HuH-7.5 (cell line): Measurements from ENCODE around the gene HSPA1B.
A peak's percentile ranks its signal among the peaks of the same experiment; 100 is the strongest.
"Not testable (repeated sequence)": the region's sequence is repeated elsewhere in the genome, so short reads cannot be mapped to it uniquely, and the experiment has no call there.

Experiments used
- DNase-seq: peaks from one replicate; pipeline ENCODE4 v3.0.0; 2011; ENCODE audit warnings: low spot score

HSPA1B gene

DNA sequence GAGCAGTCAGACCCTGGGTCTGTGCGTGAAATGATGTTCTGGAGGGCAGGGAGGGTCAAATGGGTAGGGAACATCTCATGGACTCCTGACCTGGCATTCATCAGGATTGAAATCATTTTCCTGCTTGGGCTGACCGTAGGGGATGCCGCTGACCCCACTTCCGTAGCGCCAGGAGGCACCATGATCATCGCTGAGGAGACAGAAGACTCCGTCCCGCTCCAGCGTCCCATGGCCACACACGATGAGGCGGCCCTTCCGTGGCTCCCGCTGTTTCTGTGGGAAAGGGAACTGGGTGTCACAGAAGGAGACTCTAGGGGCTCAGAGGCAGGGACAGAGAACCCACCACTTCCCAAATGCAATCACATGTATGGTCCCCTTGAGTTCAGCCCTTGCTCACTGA, 32.8 kb downstream of the HSPA1B start:
- DNase-seq: no peak

DNA sequence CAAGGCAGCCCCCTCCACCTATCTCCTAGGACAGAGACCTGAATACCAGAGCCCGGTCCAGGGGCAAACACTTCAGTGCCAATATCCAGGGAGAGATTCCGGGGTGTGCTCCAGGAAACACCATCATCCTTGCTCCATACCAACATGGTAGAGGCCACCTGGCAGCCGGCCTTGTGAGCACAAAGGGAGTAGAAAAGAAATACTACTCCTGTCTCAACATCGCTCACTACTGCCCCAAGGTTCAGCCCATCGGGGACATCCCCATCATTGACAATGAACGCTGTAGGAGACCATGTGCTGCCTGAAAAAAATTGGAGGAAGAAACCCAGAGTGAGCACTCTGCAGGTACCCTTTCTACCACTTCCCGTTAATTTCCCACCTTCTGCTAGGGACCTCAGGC, 33.6 kb downstream of the HSPA1B start:
- DNase-seq: no peak

DNA sequence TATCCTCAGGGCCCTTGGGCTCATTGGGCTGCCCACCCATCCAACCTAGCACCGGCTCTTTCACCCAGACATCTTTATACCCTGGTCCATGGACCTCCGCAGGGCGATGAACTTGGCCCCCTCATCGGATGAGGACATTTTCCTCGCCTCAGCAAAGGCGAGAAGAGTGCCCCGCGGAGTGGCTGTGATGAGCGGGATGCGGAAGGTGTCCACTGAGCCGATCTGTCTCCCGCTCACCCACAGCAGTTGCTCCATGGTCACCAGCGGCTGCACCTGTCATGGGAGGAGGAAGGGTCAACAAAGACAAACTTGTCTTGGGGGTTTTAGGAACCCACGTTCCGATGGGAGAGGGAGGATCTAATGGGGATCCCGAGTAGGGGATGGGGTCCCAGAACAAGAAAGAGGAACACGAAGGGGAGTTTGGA, 34.4 kb downstream of the HSPA1B start:
- no peak for DNase-seq

DNA sequence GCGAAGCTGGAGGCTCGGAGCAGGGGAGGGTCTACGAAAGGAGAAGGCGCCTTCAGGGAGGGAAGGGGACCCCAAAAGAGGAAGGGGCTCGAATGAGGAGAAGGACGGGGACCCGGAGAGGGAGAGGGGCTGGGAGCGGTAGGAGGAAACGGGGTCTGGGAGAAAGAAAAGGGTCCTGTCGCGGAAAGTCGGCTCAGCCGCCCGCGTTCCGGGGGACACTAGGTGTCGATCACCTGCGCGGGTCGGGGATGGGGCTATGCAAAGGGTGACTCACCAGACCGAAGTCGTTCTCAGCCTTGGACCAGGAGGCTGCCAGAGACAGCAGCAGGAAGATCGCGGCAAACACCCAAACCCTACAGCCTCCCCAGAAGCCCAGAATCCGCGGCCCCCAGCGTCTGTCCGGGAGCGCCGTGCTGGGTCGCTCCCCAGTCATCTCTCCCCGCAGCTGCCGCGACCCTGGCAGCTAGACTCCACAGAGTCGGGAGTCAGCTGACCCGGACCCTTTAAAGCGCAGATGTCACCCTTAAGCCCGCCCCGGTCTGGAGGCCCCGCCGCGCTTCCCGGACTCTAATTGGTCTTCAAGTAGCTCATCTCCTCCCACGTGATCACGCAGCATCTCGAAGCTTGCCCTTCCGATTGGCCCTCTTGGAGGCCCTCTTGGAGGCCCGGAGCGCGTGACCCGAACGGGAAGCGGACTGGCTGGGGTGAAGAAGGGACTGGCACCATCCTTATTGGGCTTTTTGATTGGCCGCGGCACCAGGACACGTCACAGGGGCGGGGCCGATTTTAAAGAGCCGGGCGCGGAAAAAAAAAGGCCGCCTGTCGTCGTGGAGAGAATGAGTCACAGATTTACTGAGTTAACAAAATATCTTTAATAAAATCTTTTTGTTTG, 35.1 kb downstream of the HSPA1B start, which contains the start of gene NEU1:
TSS of gene NEU1 (minus strand) at position 478 of the 892 bp plus-strand sequence. CDS start at position 433, 45 bp downstream.
- DNase-seq: peak; percentile 98

DNA sequence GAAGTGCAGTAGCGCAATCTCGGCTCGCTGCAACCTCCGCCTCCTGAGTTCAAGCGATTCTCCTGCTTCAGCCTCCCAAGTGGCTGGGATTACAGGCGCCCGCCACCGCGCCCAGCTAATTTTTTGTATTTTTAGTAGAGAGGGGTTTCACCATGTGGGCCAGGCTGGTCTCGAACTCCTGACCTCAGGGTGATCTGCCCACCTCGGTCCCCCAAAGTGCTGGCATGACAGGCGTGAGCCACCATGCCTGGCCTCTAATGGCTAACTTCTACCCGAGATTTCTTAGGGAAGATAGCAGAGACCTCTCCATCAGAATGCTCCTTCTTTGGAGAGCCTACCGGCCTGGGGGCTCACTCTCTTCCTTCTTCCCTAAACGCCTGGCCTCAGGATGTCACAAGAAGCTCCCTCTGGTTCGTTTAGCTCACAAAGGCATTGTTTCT, 36.6 kb downstream of the HSPA1B start:
- DNase-seq: not testable (repeated sequence)

DNA sequence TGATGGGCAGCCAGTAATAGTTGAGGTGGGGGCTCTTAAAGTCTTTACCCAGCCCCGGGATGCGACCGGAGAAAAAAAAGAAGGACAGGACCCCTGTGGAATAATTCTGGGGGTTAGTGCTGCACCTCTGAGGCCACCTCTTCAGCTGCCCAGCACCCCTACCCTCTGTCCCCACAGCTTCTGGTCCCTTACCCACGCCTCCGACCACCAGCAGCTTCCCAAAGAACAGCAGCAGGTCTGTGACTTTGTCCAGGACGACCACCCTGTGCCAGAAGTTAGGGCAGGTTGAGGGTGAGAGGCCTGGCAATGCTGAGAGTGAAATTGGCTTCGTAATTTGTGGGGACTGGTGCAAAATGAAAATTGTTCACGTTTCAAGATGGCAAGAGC, 37.3 kb downstream of the HSPA1B start:
- DNase-seq: no peak

DNA sequence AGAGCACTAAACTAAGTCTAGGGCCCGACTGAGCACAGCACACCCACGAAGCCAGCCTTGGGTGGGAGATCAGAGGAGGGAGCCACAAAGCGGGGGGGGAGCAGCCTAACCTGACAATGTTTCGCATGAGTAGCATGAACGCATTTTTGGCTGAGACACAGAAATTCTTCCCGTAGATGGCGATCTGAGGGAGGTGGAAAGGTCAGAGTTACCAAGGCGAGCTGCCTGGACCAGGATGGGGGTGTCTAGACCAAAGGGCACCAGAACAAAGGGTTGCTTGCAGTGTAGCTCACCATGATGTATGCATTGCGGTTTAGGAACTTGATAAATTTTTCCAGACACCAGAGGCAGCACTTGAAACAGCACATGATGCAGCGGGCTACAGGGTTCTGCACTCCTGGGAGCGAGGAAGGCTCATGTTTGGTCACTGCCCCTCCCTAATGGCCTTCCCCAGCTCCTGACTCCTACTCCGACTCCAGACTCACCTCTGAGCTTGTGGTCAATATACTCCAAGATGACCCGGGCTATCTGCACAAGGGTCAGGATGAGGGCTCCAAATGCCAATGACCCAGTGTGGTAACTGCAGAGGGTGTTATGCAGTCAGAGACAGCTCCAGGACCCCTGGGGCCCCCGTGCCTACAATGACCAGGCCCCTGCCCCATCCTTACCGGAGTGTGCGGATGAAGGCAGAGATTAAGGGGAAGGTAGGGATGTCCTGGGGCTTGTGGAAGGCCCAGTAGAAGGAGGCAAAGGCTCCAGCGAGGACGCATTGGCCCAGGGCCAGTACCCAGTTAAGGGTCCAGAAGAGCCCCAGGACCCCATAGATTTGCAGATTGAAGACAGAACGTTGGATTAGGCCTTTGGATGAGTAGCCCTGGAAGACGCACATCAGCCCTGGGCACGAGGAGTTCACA, 37.9 kb downstream of the HSPA1B start:
- DNase-seq: peak; percentile 51

DNA sequence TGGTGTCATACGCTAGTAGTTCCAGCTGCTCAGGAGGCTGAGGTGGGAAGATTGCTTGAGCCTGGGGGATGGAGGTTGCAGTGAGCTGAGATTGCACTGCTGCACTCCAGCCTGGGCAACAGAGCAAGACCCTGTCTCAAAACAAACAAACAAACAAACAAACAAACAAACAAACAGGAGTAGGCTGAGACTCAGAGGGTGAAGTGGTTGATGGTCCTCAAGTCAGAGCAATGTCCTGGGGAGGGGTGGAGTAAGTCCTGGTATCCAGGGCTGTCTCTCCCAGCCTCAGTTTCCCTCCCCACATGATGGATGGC, 41.1 kb downstream of the HSPA1B start:
- DNase-seq: not testable (repeated sequence)

DNA sequence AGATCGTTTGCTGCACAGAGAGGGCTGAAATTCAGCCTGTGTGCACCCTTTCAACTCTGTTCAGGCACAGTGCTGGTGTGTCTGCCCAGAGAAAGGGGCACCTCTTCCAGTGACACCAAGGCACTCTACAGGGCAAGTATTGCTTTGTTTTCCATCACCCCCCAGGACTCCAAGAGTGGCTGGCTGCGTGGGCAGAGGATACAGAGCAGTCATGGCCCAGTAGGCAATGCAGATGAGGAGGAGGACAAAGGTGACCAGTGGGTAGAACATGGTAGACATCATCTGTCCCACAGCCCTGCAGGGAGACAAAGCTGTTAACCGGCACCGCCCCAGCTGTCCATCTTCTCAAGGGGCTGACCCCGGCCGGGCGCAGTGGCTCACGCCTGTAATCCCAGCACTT, 41.8 kb downstream of the HSPA1B start:
- DNase-seq: no peak

DNA sequence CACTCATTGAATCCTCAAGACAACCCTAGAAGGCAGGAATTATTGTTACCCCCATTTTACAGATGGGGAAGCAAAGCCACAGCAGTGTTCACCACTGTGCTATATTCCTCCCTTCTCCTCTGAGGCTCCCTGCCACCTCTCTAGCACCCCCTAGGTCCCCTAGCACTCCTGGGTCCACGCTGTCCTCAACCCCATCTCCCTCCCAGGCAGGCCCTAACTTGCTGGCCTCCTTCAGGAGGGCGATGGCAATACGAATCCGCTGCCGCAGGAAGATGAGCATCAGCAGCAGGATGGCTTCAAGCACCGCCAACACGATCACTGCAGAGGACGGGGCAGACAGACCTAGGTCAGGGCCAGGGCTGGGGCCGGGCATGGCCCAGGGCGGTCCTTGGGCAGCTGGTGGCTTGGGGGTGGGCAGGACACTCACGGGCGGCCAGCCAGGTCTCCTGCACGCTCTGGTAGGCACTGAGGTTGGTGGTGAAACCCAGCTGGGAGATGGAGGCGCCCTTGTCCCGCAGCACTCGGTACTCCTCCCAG, 42.9 kb downstream of the HSPA1B start:
- no peak for DNase-seq

DNA sequence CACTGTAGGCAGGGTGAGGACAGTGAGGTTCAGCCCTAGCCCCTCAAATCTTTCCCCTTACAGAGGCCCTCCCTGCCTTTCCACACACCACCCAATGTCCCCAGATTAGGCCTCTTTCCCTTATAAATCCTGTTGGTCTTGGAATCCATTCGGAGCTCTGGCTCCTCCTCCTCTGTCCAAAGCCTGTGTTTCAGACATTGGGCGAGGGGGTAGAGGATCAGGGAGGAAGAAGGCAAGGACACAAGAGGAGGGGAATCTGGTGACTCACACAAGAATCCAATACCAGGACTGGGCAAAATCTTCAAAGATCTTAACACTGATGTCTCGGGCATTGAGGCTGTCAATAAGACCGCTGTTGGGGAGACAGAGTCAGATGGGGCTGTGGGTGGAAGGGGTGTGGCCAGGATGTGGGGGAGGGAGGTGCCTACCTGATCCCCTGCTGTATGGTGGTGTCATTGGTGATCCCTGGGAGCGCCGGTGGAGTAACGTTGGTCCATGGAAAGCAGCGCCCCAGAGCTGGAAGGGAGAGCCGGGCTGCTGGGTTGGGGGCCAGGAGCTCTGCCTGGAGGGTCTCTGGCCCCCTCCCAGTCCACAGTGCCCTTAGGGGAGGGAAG, 43.6 kb downstream of the HSPA1B start:
- no peak for DNase-seq

DNA sequence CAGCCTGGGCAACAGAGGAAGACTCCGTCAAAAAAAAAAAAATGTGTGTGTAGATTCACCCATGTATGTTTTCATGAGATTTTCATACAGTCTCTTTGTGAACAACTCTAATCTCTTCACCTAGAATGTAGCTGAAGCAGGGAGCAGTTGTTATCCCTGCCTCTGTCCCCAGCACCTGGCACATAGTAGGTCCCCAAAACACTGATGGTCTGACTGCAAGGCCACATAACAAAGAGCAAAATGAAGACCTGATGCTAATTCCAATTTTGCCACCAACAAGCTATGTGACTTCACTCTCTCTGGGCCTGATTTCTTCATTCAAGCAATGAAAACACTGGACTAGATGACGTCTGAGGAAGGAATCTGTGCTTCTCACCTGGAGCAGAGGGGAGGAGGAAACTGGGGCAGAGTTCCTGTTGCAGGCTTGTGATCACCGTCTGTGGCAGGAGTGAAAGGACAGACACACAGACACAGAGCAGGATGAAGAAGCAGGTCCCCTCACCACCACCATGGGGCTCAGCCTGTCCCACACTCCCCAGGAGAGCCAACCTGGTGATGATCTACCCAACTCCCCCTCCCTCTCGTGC, 46.6 kb downstream of the HSPA1B start:
- no peak for DNase-seq

DNA sequence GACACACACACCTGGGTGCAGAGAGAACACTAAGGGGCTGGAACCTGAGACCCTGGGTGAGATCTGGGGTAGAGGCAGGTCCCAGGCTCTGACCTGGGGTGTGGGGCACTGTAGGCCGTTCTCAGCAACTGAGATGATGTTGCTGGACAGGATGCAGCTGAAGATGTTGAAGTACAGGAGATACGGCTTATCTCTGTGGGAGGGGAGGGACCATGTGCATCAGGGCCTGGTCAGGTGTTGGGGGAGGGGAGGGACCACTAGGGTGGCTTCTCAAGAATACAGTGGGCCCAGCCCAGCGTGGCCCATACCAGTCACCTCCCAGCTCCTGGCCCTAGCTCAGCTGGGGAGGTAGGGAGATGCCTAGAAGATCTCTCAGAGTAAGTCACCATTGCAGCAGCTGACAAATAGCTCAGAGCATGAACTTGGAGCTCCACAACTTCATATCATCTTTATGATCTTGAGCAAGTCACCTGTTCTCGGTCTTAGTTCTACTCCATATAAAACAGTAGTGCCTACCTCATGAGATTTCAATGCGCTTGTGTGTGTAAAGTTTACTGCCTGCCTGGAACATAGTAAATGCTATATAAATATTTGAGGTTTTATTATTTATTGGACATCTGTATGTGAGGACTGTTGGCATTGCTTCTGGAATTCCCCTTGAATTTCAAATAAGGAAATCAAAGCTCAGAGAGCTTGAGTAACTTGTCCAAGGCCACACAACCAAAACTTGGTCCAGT, 47.5 kb downstream of the HSPA1B start:
- DNase-seq: no peak

DNA sequence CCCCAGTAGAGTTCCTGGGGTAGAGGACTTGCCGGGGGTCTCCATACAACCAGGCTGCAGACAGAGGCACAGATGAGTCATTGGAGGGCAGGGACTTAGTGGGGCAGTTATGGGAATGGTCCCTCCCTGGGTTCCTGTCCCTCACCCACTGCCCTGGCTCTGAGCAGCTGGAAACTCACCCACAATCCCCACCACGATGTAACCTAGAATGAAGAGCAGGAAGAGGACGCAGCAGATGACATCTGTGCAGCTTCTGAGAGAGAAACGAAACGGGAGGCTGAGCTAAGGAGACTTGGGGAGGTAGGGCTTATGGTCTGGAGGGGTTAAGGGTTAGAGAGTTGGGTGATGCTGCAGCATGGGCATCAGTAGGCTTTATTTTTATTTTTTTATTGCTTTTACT, 48.3 kb downstream of the HSPA1B start:
- DNase-seq: no peak

DNA sequence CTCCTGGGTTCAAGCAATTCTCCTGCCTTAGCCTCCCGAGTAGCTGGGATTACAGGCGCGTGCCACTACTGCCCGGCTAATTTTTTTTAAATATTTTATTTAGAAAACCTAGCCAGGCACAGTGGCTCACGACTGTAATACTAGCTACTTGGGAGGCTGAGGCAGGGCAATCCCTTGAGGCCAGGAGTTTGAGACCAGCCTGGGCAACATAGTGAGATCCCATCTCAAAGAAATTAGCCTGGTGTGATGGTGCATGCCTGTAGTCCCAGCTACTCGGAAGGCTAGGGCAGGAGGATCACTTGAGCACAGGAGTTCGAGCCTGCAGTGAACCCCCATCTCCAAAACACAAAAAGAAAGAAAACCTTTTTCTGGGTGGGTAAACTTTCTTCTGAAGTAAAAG, 48.8 kb downstream of the HSPA1B start:
- DNase-seq: no peak

DNA sequence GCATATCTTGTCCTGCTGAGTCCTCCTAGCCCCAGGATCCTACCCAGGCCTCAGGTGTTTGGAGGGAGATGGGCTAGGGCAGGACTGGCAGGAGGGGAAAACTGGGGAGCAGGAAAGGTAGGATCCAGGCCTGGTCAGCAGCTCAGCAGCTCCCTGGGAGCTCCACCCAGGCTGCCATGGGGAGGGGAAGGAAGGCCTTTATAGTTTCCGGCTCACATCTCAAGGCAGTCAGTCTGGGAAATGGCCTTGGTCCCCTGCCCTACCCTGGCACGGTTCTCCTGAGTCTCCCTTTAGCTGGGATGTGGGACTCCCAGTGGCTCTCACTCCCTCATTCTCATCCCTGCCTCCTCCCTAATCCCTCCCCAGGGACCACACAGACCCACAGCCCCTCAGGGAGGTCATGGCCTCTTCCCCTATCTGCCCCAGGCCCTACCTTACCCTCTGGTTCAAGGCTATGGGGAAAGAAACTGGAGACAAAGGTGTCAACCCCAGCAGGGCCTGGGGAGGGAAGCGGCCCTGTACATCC, 49.6 kb downstream of the HSPA1B start:
- no peak for DNase-seq

DNA sequence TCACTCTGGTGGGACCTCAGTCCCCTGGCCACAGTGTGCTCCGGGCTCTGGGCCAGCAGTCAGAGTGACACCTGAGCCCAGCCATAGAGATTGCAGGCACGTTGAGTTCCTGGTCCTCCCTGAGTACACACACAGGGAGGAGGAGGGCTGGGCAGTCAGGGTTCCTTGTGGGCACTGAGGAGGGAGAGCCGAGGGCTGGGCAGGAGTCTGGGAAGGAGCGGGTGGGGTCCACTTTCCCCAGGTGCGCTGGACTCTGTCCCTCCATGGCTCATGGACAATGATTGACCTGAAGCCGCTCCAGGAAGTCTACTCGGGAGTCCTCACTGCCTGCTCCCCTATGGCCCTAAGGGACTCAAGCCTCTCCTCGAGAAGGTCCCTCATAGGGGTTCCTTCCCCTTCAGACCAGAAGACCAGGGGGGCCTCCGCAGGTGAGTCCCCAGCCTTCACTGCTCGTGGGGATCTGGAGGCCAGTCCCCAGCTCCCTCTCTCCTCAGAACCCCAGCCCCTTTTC, 50.2 kb downstream of the HSPA1B start:
- DNase-seq: no peak

DNA sequence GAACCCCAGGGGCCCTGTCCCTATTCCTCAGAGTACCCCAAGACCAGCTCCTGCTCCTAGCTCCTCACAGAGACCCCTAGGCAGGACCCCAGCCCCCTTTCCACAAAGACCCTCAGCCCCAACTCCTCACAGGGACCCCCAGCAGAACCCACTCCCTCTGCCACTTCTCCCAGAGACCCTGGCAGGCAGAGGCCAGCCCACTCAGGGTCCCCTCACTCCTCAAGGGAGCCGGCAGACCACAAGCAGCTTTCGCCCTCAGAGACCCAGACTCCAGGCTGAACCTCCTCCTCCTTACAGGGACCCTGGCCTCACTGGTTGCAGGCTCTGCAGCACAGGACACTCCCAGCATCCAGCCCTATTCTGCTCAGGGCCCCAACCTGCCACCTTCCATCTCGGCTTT, 50.7 kb downstream of the HSPA1B start:
- no peak for DNase-seq

DNA sequence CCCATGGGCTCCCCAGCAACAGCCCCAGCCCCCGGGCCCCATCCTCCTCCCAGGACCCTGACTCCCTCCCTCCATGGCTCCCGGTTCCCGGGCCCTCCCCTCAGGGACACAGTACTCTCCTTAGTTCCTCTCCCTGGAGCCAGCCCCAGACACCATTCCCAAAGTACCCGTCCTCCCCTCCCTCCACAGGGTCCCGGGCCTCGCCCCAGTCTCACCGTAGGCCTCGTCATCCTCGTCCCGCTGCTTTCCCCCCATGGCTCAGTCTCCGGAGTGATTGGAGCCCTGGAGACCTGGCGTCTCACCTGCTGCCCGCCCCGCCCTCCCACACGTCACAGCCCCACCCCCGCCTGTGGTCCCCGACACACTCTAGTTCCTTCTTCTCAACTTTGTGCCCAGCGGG, 51.2 kb downstream of the HSPA1B start, which contains the start of gene SLC44A4:
TSS of gene SLC44A4 (minus strand) at position 272 of the 400 bp plus-strand sequence. CDS start at position 255, 17 bp downstream.
- no peak for DNase-seq

DNA sequence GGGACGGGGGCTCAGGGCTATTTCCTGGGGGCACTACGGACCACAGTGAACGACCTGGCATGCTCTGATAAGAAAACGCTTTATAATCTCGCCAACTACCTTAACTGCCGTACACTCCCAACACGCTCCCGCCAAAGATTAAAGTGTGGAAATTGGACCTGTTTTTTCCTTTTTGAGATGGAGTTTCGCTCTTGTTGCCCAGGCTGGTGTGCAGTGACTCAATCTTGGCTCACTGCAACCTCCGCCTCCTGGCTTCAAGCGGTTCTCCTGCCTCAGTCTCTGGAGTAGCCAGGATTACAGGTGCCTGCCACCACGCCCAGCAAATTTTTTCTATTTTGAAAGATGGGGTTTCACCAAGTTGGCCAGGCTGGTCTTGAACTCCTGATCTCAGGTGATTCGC, 51.6 kb downstream of the HSPA1B start:
- DNase-seq: no peak
